ENCODE measurements around the gene RNF111.

DNA sequence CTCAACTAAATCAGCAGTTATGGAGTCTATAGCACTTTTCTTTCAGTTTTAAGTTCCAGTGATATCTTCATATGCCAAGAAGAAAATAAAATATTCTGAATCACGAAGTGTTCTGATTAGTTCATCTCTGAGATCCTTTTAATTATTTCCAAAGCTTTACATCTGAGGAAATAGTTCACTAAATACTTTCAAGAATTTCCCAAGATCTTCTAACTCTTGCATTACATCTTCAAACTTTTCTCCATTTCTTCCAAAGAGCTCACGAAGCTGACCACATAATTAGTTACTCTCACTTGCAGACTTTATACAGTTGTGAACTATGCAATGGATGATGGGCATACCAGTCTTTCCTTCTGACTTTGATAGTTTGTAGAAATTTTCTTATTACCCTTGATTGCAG lies 4.2 kb upstream of the RNF111 start:
- TF ChIP-seq POLR2A (IDR thresholded peaks at IDR 0.05; ENCODE audit: low read depth, low read length) (no peak), POLR2AphosphoS5 (IDR thresholded peaks at IDR 0.05; ENCODE audit: low read depth, low read length) (no peak)
